DOHH2 (cell line): ENCODE measurements around the gene HOXA2.

Experiments
- H3F3A ChIP-seq: fragments of 200-600 bp; sonication (generic), shearing (Covaris generic); 2 replicates; pipeline ENCODE4 v1.6.0; 2016; ENCODE audit warnings: antibody characterized with exemption, mild to moderate bottlenecking; ENCODE audit not compliant: control insufficient read depth, insufficient read depth
- H3K27ac ChIP-seq: fragments of 200-600 bp; sonication (generic); 2 replicates; pipeline ENCODE4 v1.5.1; 2014; ENCODE audit warnings: low read depth, mild to moderate bottlenecking, low read length, moderate library complexity
- H3K27me3 ChIP-seq: fragments of 200-600 bp; sonication (generic); 2 replicates; pipeline ENCODE4 v1.6.1; 2014; ENCODE audit warnings: mild to moderate bottlenecking, low read length, mixed read lengths; ENCODE audit not compliant: control insufficient read depth
- H3K36me3 ChIP-seq: fragments of 200-600 bp; sonication (generic); 2 replicates; pipeline ENCODE4 v1.6.1; 2014; ENCODE audit warnings: mild to moderate bottlenecking, low read length, moderate library complexity, mixed read lengths; ENCODE audit not compliant: control insufficient read depth
- H3K4me1 ChIP-seq: fragments of 200-600 bp; sonication (generic); 2 replicates; pipeline ENCODE4 v1.6.1; 2014; ENCODE audit warnings: mild to moderate bottlenecking, low read length, mixed read lengths; ENCODE audit not compliant: control insufficient read depth
- H3K4me2 ChIP-seq: fragments of 200-600 bp; sonication (generic); 2 replicates; pipeline ENCODE4 v1.6.0; 2014; ENCODE audit warnings: mild to moderate bottlenecking, low read length, moderate library complexity
- H3K4me3 ChIP-seq: fragments of 200-600 bp; sonication (generic); 2 replicates; pipeline ENCODE4 v1.5.1; 2014; ENCODE audit warnings: mild to moderate bottlenecking, low read length, mixed read lengths
- H3K79me2 ChIP-seq: fragments of 200-600 bp; sonication (generic); 2 replicates; pipeline ENCODE4 v1.6.1; 2014; ENCODE audit warnings: mild to moderate bottlenecking, low read length, mixed read lengths; ENCODE audit not compliant: control insufficient read depth
- H3K9me2 ChIP-seq: fragments of 200-600 bp; sonication (generic); replicated peaks from 2 replicates; pipeline ENCODE4 v1.6.1; 2014; ENCODE audit warnings: mild to moderate bottlenecking, low read length, mixed read lengths; ENCODE audit not compliant: control insufficient read depth
- H3K9me3 ChIP-seq: fragments of 200-600 bp; sonication (generic); 2 replicates; pipeline ENCODE4 v1.6.1; 2014; ENCODE audit warnings: antibody characterized with exemption, low read length, mixed read lengths; ENCODE audit not compliant: control insufficient read depth, insufficient read depth
- H4K20me1 ChIP-seq: fragments of 200-600 bp; sonication (generic); 2 replicates; pipeline ENCODE4 v1.6.0; 2014; ENCODE audit warnings: low read depth, mild to moderate bottlenecking, antibody characterized with exemption, low read length, moderate library complexity; ENCODE audit not compliant: control insufficient read depth, insufficient read depth
- CTCF ChIP-seq: fragments of 200-600 bp; sonication (generic); IDR thresholded peaks from one replicate; pipeline ENCODE4 v1.5.1; 2014; ENCODE audit warnings: antibody characterized with exemption, mild to moderate bottlenecking, low read depth, low read length; ENCODE audit not compliant: poor library complexity, severe bottlenecking
- EZH2phosphoT487 ChIP-seq: fragments of 200-600 bp; sonication (generic); IDR thresholded peaks from 2 replicates; pipeline ENCODE4 v1.6.1; 2017; ENCODE audit warnings: borderline replicate concordance, mild to moderate bottlenecking, antibody characterized with exemption, low read length, moderate library complexity, mixed read lengths

Gene HOXA2

GRCh38 chr7:27062946-27063345 is 39.5 kb downstream of the HOXA2 start:
- no peaks in the 10 kb centered on the region for H4K20me1 ChIP-seq
- peaks cover 7% of the 10 kb centered on the region; the same call in 1 of the 2 replicates for H3K27me3 ChIP-seq
- no peak overlapping the region for H3K4me3 ChIP-seq
- H3K4me1 ChIP-seq, result no peaks in the 10 kb centered on the region
- no peaks in the 10 kb centered on the region for H3K9me2 ChIP-seq
- H3K79me2 ChIP-seq, result no peaks in the 10 kb centered on the region
- no peaks in the 10 kb centered on the region for H3K9me3 ChIP-seq
- no peaks in the 10 kb centered on the region for H3K36me3 ChIP-seq
- H3K4me2 ChIP-seq, result no peak overlapping the region
- TF ChIP-seq CTCF (no peak), EZH2phosphoT487 (no peak)
- H3K27ac ChIP-seq, result no peak overlapping the region
- no peaks in the 10 kb centered on the region for H3F3A ChIP-seq

GRCh38 chr7:27053153-27053552 is 49.3 kb downstream of the HOXA2 start:
- Histone ChIP-seq H3K4me2 (no peak overlapping the region), H3K9me3 (no peaks in the 10 kb centered on the region), H3K79me2 (no peaks in the 10 kb centered on the region), H4K20me1 (no peaks in the 10 kb centered on the region), H3K4me1 (no peaks in the 10 kb centered on the region), H3K27me3 (0 out of 2 replicates have a peak, but pooled peaks cover 6% of the 10 kb centered on the region), H3F3A (no peaks in the 10 kb centered on the region), H3K27ac (no peak overlapping the region), H3K4me3 (no peak overlapping the region), H3K9me2 (no peaks in the 10 kb centered on the region), H3K36me3 (no peaks in the 10 kb centered on the region)
- no peak for TF ChIP-seq CTCF
- TF ChIP-seq EZH2phosphoT487, result no peak

GRCh38 chr7:27051451-27051850 is 51.0 kb downstream of the HOXA2 start:
- no peak overlapping the region for H3K4me2 ChIP-seq
- no peak overlapping the region for H3K27ac ChIP-seq
- no peaks in the 10 kb centered on the region for H3K79me2 ChIP-seq
- no peaks in the 10 kb centered on the region for H3K4me1 ChIP-seq
- H3K9me3 ChIP-seq, result no peaks in the 10 kb centered on the region
- H3K27me3 ChIP-seq, result 0 out of 2 replicates have a peak, but pooled peaks cover 6% of the 10 kb centered on the region
- H3K4me3 ChIP-seq, result no peak overlapping the region
- no peaks in the 10 kb centered on the region for H4K20me1 ChIP-seq
- H3F3A ChIP-seq, result no peaks in the 10 kb centered on the region
- H3K9me2 ChIP-seq, result no peaks in the 10 kb centered on the region
- TF ChIP-seq CTCF (no peak), EZH2phosphoT487 (no peak)
- H3K36me3 ChIP-seq, result no peaks in the 10 kb centered on the region
